ENCODE data around the gene RP2. TPM values are rescaled to one million over a fixed set of nuclear protein-coding genes. Genes with fewer than 3 reads are reported as not detected.

RP2 gene
- total RNA-seq (2014; rRNA removed; shearing (Covaris generic)), result 14.4 and 15.0 TPM in 2 replicates

DNA sequence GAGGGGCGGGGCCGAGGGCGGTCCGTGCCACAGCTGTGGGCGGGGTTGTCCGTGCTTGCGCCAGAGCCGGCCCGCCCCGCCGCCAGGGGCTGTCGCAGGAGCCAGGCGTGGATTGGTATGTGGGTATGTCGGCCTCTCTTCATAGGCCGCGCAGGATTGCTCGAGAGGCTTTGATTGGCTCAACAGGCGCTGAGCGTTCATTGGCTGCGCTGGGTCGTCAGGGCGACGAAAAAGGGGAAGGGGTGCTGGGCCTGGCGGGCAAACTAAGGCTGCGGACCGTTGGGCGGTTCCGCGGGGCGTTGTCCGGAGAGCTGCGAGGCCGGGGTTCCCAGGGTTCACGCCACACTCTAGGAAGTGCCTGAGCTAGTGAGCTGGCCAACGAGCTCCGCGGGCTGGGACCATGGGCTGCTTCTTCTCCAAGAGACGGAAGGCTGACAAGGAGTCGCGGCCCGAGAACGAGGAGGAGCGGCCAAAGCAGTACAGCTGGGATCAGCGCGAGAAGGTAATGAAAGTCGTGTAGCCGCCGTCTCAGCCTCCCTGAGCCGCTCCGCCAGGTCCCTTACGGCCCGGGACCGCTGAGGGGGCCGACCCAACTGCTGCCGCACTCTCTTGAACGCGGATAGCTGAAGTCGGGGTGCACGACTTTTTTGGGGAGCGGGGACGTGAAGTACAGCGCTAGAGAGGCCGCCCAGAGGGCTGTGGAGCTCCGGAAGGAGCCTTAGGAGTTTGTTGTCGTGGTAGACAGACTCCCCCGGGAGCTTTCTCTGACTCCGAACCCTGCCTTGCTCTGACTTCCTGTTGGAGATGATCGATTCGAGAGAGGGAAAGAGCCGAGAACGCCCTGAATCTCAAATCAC, at the start of gene RP2:
RP2 (plus strand) TSS at position 343 of the 857 bp plus-strand sequence; CDS start at position 401, 58 bp downstream.
- no peaks in the 10 kb centered on the region for H3K36me3 ChIP-seq
- no peaks in the 10 kb centered on the region for H3K4me1 ChIP-seq
- no peaks in the 10 kb centered on the region for H3K9me3 ChIP-seq (replicated peaks)
- H3K27ac ChIP-seq, result peak within 1 kb of the TSS; percentile 70
- no peaks in the 10 kb centered on the region for H3K27me3 ChIP-seq
- peak within 1 kb of the TSS; percentile 71 for H3K4me3 ChIP-seq
- peak; percentile 87 to 91 for DNase-seq

DNA sequence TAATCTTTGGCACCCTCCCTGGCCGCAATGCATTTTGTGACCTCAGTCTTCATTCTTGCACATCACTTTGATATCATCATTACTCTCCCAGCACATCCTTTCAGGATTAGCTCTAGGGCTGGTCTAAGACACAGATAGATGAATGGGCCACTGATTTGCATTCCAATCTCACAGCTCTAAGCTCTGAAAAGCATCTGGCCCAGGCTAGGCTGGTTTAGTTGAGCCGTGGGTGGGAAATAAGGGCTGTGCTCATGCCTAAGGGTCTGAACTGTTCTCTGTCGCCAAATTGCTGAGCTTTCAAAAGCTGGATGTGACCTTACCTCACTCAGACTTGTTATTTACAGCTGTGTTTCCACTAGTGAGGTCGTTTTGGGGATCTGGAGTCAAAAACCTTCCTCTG, 47.9 kb upstream of the RP2 start:
- H3K36me3 ChIP-seq, result no peaks in the 10 kb centered on the region
- H3K9me3 ChIP-seq (replicated peaks), result no peaks in the 10 kb centered on the region
- DNase-seq, result peak in 1 of 2 experiments; percentile 2
- H3K4me3 ChIP-seq, result no peak overlapping the region
- no peaks in the 10 kb centered on the region for H3K27me3 ChIP-seq
- no peak overlapping the region for H3K27ac ChIP-seq
- 0 out of 2 replicates have a peak, but pooled peaks cover 5% of the 10 kb centered on the region for H3K4me1 ChIP-seq

DNA sequence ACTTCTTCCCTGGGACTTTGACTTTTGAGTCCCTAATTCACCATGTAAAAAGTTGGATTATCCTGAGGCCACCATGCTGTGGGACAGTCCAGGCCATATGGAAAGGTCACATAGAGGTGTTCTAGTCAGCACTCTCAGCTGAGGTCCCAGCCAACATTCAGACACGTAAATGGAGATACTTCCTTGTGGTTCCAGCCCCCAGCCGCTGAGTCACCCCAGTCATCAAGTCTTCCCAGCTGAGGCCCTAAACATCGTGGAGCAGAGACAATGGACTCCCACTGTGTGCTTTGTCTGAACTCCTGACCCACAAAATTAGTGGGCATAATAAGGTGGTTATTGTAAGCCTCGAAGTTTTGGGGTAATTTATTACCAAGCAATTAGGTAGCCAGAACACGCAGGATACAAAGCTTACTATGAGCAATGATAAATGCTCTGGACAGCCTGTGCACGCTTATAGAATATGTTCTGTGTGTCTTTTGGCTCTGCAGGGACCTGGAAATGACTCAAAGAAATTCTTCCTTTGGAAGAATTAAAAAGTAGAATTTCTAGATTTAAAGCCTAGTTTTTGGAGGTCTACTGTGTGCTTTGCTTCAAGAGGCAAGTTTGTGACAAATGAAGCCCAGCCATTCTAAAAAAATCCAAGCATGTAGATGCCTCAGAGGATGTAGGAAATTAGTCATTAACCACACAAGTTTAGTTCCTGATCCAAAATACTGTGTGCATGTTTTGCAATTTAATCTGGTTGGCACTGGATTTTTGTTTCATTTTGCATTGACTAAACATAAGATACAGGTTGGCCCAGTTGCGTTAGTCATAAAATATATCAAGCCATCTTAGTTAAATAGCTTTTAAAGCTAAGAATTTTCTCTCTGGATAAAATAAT, 44.7 kb upstream of the RP2 start:
- Histone ChIP-seq H3K27ac (peak overlapping the region; percentile 81), H3K9me3 (replicated peaks) (no peaks in the 10 kb centered on the region), H3K27me3 (no peaks in the 10 kb centered on the region), H3K36me3 (no peaks in the 10 kb centered on the region), H3K4me3 (no peak overlapping the region), H3K4me1 (0 out of 2 replicates have a peak, but pooled peaks cover 5% of the 10 kb centered on the region)
- peak; percentile 59 to 72 for DNase-seq

DNA sequence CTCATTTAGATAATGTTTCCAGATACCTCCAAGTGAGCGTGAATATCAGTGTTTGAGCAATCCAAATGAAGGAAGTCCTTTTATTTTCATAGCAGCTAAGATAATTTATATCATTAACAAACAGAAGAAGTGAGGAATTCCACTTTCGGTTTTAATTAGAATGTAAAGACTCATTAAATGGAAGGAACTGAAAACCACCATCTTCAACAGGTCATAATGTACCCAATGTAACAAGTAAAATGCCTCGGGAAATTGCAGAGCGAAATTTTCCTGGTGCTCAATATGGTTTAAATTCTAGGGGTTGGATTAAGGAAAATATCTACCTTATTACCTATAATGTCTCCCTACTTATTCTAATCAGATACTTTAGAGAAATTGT, 44.0 kb upstream of the RP2 start:
- DNase-seq, result no peak
- no peak overlapping the region for H3K4me3 ChIP-seq
- H3K9me3 ChIP-seq (replicated peaks), result no peaks in the 10 kb centered on the region
- 0 out of 2 replicates have a peak, but pooled peaks cover 5% of the 10 kb centered on the region for H3K4me1 ChIP-seq
- H3K27me3 ChIP-seq, result no peaks in the 10 kb centered on the region
- H3K36me3 ChIP-seq, result no peaks in the 10 kb centered on the region
- H3K27ac ChIP-seq, result peak overlapping the region; percentile 81

DNA sequence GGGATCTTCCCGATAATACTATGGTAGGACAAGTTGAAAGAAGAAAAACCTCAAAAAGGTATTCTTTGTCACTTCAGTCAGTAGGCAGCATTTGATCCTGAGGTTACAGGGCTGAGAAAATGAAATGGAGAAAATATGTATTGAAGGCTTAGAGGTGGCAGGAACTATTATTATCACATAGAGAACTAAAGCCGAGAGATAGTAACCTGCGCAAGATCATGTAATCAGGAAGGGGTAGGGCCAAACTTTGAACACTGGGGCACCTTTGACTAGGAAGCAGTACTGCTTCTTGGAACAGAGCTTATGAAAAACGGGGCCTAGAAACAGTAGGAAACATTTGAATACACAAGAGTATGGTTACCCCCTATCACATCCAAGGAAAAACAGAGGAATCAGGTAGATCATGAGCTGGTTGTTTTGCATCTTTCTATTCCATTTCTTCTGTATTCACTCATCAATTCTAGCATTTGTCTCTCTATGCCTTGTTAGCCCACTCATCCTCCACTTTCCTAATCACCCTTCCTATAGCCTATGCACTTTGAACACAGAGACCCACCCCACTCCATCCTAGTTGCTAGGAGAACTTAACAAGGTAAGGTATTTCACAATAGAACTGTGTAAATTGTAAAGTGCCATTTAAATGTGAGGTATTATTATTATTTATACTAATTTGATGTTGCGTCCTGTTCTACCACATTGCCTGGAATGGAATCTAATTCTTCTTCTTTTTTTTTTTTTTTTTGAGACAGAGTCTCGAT, 43.3 kb upstream of the RP2 start:
- H3K36me3 ChIP-seq, result no peaks in the 10 kb centered on the region
- 0 out of 2 replicates have a peak, but pooled peaks cover 5% of the 10 kb centered on the region for H3K4me1 ChIP-seq
- no peak for DNase-seq
- H3K4me3 ChIP-seq, result no peak overlapping the region
- H3K9me3 ChIP-seq (replicated peaks), result no peaks in the 10 kb centered on the region
- H3K27ac ChIP-seq, result no peak overlapping the region
- no peaks in the 10 kb centered on the region for H3K27me3 ChIP-seq

DNA sequence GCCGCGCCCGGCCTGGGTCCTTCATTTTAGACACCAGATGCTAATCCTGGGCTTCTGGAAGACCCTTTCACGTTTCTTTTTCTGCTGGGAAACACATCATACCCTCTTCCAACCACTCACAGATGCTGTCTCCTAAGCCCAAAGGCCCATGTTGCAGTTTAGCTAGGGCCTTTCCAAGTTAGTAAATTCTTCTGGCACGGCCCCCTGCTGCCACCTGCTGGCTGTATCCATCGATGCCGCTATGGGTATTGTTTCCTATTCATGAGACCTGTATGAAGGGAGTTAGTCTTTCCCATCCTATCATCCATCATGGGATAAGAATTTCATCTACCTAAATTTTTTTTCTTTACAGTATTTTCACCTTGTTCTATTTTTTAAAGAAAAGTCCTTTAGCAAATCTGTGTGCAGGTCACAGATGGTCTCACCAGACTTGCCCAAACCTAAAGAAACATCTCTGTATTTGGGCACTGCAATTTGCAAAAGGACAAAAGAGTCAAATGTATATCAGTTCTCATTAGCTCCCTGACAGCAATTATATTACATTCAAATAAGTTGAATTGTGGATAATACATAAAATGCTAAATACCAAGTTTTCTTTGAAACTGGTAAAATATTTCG, 40.2 kb upstream of the RP2 start:
- Histone ChIP-seq H3K9me3 (replicated peaks) (no peaks in the 10 kb centered on the region), H3K4me1 (0 out of 2 replicates have a peak, but pooled peaks cover 5% of the 10 kb centered on the region)
- peak; percentile 33 to 72 for DNase-seq

DNA sequence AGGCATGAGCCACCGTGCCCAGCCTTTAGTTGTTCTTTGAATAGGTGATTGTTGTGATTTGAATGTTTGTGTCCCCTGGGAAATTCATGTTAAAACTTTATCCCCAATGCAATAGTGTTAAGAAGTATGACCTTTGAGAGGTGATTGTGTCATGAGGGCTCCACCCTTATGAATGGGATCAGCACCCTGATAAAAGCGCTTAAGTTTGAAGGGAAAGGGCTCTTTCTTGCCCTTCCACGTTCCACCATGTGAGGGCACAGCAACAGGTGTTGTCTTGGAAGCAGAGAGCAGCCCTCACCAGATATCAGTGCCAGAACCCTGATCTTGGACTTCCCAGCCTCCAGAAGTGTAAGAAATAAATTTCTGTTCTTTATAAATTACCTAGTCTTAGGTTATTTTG, 33.7 kb upstream of the RP2 start:
- DNase-seq, result peak in 1 of 2 experiments; percentile 1
- Histone ChIP-seq H3K9me3 (replicated peaks) (no peaks in the 10 kb centered on the region), H3K4me3 (no peak overlapping the region), H3K36me3 (no peaks in the 10 kb centered on the region), H3K27ac (no peak overlapping the region), H3K4me1 (no peaks in the 10 kb centered on the region), H3K27me3 (no peaks in the 10 kb centered on the region)

More for the DNA sequence above, 40.2 kb upstream of the RP2 start:
- no peak overlapping the region for H3K4me3 ChIP-seq
- H3K27ac ChIP-seq, result no peak overlapping the region
- no peaks in the 10 kb centered on the region for H3K27me3 ChIP-seq
- no peaks in the 10 kb centered on the region for H3K36me3 ChIP-seq

DNA sequence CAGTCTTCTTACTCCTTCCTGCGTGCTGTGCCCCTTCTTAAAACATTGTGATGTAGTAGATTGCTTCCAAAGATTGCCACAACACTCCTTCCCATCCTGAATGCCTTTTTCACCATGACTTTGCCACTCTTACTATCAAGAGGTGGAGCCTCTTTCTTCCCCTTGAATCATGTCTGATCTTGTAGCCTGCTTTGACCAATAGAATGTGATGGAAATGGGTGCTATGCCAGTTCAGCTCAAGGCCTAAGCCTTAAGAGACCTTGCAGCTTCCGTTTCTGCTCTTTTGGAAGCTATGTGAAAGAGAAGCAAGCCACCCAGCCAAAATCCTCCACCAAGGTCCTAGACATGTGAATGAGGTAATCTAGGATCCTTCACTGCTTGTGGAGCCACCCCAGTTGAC, 31.6 kb upstream of the RP2 start:
- Histone ChIP-seq H3K27ac (no peak overlapping the region), H3K4me3 (no peak overlapping the region), H3K27me3 (no peaks in the 10 kb centered on the region), H3K4me1 (no peaks in the 10 kb centered on the region), H3K9me3 (replicated peaks) (no peaks in the 10 kb centered on the region), H3K36me3 (no peaks in the 10 kb centered on the region)
- DNase-seq, result no peak

DNA sequence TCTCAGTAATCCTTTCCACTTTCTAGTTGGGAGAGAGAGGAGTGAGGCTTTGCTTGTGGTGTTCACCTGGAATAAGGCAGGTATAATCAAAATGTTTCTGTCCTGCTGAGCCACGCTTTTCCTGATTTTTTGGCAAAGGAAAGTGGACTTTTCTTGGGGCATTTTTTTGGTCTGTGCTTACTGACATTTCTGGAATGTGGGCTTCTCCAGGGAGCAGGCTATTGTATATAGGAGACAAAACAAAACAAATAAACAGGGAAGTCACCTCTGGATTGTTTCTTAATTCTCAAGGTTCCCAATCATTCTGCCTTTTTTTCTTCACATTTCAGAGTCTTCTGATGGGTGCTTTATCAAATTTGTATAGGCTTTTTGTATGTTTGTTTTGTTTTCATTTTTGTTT, 25.7 kb upstream of the RP2 start:
- H3K27me3 ChIP-seq, result no peaks in the 10 kb centered on the region

DNA sequence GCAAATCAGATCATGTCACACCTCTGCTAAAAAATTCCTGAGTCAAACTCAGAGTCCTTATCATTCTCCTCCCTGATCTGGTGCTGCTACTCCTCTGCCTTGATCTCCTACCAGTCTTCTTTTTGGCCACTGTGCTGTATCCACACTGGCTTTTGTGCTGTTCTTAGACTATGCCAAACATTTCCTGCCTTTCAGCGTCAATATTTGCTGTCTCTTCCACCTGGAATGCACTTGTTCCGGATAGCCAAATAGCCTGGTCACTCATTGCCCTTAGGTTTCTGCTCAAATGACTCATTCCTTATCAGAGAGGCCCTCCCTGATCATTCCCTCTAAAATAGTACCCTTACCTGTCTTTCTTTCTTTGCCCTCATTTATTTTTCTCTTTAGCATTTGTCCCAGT, 24.4 kb upstream of the RP2 start:
- no peak for DNase-seq
- no peak overlapping the region for H3K4me3 ChIP-seq
- no peaks in the 10 kb centered on the region for H3K4me1 ChIP-seq
- H3K36me3 ChIP-seq, result no peaks in the 10 kb centered on the region
- no peak overlapping the region for H3K27ac ChIP-seq
- no peaks in the 10 kb centered on the region for H3K9me3 ChIP-seq (replicated peaks)
- no peaks in the 10 kb centered on the region for H3K27me3 ChIP-seq

More for the DNA sequence above, 25.7 kb upstream of the RP2 start:
- DNase-seq, result no peak
- H3K27ac ChIP-seq, result no peak overlapping the region
- no peaks in the 10 kb centered on the region for H3K9me3 ChIP-seq (replicated peaks)
- no peaks in the 10 kb centered on the region for H3K36me3 ChIP-seq
- H3K4me1 ChIP-seq, result no peaks in the 10 kb centered on the region
- no peak overlapping the region for H3K4me3 ChIP-seq

DNA sequence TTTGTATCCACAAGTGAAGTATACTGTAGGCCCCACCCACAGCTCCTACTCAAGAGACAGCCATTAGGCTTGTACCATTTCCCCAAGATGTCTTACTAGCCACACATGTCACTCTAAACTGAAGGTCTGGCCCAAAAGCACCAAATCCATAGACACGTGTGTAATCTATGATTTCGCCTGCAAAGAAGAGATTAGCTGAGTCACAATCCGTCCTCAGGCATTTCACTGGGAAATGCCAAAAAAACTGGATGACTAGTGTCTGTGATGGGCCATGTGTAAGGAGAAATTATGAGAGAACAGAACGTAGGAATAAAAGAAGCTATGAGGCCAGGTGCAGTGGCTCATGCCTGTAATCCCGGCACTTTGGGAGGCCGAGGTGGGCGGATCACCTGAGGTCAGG, 21.9 kb upstream of the RP2 start:
- DNase-seq, result no peak
- no peaks in the 10 kb centered on the region for H3K4me1 ChIP-seq
- no peaks in the 10 kb centered on the region for H3K27me3 ChIP-seq

DNA sequence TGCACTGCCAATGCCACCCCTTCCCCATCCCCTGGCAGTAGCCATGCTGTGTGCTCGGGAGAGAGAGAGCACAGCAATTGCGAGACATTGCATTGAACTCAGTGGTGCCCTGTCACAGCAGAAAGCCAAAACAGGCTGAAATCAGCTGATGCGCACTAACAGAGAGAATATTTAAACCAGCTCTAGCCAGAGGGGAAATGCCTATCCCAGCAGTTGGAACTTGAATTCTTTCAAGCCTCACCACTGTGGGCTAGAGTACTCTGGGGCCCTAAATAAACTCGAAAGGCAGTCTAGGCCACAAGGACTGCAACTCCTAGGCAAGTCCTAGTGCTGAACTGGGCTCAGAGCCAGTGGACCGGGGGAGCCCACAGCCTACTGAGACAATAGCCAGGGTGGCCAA, 17.7 kb upstream of the RP2 start:
- H3K9me3 ChIP-seq (replicated peaks), result no peaks in the 10 kb centered on the region
- H3K36me3 ChIP-seq, result no peaks in the 10 kb centered on the region
- H3K27me3 ChIP-seq, result no peaks in the 10 kb centered on the region
- no peaks in the 10 kb centered on the region for H3K4me1 ChIP-seq
- H3K27ac ChIP-seq, result no peak overlapping the region
- no peak for DNase-seq
- H3K4me3 ChIP-seq, result no peak overlapping the region

More for the DNA sequence above, 21.9 kb upstream of the RP2 start:
- Histone ChIP-seq H3K9me3 (replicated peaks) (no peaks in the 10 kb centered on the region), H3K27ac (no peak overlapping the region), H3K4me3 (no peak overlapping the region), H3K36me3 (no peaks in the 10 kb centered on the region)

DNA sequence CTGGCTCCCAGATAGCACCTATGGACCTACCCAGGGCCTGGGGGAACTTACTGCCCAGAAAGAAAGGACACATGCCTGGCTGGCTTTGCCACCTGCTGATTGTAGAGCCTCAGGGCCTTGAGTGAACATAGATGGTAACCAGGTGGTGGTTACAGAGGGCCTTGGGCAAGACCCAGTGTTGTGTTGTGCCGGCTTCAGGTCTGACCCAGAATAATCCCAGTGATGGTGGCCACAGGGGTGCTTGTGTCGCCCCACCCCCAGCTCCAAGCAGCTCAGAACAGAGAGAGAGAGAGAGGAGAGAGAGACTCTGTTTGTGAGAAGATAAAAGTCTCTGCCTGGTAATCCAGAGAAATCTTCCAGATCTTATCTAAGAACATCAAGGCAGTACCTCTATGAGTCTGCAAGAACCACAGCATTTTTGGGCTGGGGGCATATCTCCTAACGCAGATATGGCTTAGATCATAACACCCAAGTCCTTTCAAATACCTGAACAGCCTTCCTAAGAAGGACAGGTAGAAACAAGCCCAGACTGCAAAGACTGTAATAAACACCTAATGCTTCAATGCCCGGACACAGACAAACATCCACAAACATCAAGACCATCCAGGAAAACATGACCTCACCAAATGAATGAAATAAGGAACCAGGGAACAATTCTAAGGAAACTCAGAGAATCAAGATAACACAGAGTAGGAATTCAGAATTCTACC, 16.3 kb upstream of the RP2 start:
- no peak overlapping the region for H3K27ac ChIP-seq
- no peak for DNase-seq
- no peaks in the 10 kb centered on the region for H3K36me3 ChIP-seq
- no peaks in the 10 kb centered on the region for H3K4me1 ChIP-seq
- H3K27me3 ChIP-seq, result no peaks in the 10 kb centered on the region
- no peak overlapping the region for H3K4me3 ChIP-seq
- H3K9me3 ChIP-seq (replicated peaks), result no peaks in the 10 kb centered on the region

Measured in SJCRH30 (cell line).